HG02938 (cell line): Measurements from ENCODE around the gene PODN.

Experiments
- ATAC-seq: cut with Tn5 transposase; IDR thresholded peaks from one replicate; pipeline ENCODE4 v1.9.1; 2021; ENCODE audit warnings: mild to moderate bottlenecking, moderate library complexity; ENCODE audit not compliant: unreplicated experiment

Gene PODN

DNA sequence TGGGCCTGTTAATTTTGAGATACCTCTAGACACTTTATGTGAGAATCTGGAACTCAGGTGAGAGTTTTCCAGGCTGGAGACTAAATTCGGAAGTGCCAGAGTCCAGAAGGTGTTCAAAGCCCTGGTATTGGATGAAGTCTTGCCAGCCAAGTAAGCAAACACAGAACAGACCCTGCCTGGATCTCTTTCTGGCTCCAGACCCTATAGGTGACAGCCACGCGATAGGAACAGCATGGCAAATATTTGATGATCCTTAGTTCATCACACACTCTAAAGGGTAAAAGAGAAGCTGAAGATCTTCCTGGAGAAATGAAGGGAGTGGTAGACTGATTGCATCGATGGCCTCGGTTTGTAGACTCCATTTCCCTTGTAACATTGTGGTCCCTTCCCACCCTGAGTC is 49.7 kb downstream of the PODN start:
- no peak for ATAC-seq

DNA sequence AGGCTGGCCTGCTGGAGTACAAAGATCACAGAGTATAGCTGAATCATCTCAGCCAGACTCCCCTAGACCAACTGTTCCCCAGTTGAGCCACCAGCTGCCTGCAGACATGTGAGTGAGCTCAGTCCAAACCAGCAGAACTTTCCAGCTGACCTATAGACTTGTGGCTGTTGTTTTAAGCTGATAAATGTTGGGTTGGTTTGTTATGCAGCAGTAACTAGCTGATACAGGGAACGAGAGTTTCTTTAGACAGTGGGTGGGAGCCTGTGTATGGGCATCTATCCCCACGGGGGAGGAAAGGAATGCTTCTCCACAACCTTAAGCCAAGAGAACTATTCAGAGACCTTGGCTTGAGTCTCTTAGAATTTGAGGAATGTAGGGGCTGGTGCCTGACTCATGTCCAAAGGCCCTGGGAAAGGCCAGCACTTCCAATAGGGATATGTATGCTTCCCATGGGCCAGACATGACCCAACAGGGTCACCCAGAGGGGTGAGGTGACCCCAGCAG is 50.3 kb downstream of the PODN start:
- ATAC-seq, result no peak

DNA sequence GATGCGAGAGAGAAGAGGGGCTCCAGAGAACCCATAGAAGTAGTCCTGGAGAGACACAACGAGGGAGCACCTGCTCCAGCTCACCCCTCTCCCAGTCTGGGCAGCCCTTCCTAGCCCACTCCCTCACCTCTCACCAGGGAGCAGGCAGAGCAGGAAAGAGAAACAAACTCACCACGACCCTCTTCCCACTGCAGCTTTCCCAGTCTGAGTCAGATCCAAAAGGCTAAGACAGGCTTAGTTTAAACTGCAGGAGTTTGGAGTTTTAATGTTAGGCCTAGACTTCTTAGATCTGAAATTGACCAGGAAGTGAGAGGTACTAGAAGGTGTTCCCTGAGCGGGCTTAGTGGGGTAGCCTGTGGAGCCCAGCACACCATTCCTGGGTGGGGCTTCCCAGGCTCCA is 50.8 kb downstream of the PODN start:
- ATAC-seq, result no peak

DNA sequence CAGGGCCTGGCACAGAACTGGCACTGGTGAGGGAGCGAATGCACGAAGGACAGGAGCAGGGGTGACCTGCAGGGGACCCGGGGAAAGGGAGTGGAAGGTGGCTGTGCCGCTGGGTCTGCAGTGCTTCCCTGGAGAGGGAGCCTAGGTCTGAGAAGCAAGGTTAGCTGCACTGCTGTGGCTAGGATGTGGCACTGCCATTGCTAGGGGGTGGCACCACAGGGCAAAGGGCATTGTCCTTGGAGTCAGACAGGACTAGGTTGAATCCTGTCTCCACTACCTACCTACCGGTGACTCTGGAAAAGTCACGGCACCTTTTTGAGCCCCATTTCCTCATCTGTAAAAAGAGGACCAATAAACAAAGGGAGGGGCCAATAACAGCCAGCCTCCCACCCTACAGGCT is 52.1 kb downstream of the PODN start:
- ATAC-seq, result no peak

DNA sequence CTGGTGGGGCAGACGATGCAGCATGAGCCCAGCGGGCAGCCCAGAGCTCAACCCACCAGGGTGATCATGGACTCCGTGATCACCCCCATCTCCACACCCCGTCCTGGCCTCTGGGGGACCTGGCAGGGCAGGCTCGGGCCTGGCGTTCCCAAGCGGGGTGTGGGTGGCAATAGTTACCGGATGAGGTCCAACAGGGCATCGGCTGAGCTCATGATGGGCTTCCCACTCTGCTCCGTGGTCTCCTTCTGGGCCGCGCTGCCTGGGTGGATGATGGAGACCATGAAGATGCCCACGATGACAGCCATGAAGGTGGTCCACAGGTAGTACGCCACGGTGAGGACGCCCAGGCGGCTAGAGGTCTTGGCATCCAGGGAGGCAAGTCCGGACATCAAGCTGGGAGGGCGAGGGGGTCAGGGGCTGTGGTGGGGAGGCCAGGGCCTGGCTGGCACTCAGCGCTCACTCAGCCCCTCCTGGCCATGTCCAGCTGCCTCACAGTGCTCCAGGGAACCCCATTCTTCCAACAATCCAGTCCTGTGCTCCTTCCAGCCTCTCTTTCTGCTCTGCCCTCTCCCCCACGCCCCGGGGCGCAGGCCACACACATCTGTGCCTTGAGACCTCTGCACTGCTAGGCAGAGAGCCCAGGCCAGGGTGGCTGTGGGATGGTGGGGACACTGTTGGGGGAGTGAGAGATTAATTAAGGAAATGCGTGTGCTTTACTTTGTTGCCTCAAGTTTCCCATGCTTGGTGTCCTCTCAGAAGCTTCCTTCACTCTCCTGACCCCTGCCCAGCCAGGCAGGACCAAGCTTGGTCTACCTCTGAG is 52.8 kb downstream of the PODN start:
- ATAC-seq, result no peak

DNA sequence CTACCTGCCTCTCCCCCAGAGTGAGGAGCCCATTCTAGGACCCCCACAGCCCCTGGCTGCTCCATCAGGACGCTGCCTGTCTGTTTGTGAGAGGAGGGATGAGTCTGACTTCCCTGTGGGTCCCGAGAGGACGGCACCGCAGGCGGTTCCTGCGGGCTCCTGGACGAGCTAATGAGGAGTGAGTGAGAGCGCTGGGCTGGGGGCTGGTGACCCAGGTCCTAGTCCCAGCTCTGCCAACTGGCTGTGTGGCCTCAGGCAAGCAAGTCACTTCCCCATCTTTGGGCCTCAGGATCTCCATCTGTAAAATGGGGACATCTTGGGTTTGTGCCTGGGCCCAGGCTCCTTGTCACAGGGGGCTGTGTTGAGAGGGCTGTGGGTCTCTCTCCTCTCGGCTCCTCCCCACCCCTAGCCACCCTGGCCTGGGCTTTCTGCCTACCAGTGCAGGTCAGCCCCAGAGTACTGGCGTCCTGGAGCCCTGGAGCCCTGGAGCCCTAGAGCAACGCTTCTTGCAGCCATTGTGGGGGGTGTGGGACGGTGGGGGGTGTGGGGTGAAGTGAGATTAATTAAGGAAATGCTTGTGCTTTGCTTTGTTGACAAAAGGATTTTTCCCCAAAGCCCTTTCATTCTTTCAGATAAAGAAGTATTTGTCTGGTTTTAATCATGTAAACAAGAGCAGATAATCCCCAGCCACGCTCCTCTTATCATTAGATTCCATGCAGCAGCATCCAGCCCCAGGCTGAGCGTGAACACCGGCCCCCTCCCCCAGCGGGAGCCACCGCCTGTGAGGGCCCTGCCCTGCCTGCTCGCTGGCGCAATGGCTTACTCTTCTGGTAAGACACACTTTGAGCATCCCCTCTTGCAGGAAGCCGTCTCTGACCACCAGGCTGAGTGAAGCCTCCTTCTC is 53.6 kb downstream of the PODN start:
- no peak for ATAC-seq

DNA sequence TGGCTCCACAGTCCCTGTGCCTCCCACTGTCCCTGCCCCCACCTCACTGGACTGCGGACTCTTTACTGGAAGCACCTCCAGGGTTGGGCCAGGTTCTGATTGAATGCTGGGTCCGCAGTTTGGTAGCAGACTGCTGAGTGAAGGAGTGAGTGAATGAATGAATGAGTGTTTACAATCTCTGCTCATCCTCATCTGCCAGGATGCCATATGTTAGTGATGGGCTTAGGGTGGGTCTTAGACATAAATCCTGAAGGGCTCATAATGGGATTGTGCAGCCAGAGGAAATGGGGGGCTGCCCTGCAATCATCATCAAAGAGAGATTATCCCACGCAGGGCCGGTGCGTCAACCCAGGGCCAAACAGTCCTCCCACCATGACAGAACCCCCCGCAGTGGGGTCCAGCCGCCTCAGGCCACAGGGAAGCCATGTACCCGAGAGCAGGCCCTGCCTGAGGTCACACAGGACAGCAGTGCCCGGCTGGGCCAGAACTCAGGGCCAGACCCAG is 54.3 kb downstream of the PODN start:
- no peak for ATAC-seq

DNA sequence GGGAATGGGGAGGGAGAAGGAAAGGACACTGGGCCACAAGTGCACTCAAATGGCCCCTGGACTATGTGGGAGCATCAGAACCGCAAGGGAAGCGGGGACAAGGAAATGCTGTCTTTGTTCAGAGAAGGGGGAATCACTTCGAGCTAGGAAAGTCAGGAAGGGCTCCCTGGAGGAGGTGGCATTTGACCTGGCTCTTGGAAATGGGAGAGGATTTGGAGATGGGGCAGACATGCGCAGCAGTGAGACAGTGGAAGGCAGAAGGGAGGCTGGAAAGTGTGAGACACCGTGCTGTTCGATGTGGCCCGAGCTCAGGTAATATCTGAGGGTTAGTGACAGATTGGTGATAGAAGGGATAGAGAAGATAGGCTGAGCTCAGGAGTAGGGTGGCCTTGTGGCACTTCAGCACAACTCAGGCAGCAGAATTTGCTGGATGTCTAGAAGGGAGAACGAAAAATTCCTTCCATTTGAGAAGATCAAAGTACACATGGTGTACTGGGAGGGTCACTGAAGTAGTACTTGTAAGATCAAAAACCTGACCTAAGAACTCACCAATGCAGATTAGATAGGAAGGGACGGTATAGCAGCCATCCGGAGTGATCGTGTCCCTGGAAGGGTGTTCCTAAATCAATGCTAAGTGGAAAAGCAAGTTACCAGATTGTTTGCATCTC is 55.1 kb downstream of the PODN start:
- no peak for ATAC-seq

DNA sequence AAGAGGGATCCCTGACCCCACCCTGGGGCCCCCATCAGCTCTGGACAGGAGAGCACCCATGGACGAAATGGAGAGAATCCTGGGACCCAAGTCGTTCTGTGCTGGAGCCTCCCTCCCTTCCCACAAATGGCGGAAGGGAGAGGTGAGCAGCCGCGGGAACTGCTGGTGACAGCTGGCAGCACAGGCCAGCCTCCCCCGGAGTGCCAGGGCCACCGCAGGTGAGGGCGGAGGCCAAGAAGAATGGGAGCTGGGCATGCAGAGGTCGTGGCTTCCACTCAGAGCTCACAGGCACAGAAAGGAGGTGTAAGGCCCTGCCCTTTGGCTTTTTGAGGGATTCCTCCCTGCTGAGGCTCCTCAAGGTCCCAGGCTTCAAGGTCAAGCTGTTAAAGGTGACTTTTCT is 55.8 kb downstream of the PODN start:
- no peak for ATAC-seq

DNA sequence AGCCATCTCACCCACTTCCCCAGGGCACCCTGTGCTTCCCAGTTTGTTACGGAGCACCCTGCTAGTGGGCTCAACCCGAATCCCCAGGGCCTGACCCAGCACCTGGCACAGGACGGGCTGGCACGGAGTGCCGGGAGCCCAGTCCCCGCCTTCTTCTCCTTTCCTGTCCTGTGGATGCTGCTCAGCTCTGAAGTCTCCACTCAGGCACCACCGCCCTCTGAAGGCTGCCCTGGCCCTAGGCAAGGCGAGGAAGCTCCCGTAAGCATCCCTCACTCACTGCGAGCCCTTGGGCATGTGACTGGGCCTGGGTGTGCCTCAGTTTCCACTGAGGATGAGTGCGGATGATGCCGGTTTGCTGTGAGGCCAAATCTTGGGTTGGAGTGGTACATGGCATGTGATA is 58.6 kb downstream of the PODN start:
- no peak for ATAC-seq

DNA sequence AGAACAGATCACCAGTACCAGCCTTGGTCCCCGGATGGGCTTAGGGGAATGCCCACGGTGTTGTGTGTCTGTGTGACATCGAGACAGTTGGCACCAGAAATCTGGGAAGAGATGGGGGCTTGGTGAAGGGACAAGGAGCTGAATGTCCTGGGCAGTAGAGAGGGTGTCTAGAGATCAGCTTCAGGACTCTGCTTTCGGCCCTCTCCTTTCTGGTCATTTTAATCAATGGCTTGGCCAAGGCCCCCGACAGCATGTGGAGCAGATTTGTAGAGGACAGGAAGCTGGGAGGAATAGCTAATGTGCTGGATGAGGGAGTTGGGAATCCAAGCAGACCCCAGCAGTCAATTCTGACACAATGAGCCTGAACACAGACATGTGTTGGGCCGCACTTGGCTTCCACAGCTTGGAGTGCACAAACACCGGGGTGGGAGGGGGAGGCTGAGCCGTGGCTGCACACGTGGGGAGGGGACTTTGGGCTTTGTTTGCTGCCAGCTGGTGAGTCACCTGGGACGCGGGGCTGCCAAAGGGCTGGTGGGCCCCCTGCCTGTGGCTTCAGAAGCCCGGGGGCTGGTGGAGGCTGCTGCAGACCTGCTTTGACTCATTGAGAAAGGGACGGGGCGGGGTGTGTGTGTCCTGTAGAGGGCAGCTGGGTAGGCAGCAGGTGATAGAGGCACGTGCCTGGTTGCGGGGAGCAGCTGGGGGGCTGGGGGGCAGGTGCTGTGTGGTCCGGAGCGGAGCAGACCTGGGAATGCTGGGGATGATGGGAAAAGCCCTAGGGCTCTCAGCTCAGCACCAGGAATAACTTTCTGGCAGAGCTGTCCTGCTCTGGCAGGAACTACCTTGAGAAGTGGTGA is 59.5 kb downstream of the PODN start:
- ATAC-seq, result no peak

DNA sequence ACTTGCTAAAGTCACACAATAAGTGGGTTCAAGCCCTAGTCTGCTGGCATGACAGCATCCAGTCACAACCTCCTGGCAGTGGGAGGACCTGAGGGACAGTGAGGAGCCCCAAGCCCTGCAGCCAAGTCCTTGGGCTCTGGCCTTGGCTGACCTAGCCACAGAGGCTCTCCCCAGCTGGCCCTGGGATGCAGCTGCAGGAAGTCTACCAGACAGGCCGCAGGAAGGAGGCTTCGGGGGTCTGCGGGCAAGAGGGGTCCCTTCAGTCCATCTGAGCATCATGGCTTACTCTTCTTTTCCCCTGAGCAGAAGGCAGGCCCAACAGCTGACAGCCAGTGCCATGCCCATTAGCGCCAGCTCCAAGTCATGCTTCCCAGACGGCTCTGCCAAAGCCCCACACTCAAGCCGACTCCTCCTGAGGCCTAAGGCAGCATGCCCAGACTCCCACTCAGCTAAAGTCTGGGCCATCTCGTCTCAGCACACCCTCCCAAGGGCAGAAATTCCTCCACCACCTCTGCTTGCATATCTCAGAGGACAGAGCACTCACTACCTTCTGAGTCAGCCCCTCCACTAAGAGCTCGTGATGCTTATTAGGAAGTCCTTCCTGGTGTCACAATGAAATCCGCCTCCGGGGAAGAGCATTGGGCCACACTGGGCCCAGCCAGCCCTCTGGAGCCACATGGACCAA is 60.3 kb downstream of the PODN start:
- no peak for ATAC-seq

DNA sequence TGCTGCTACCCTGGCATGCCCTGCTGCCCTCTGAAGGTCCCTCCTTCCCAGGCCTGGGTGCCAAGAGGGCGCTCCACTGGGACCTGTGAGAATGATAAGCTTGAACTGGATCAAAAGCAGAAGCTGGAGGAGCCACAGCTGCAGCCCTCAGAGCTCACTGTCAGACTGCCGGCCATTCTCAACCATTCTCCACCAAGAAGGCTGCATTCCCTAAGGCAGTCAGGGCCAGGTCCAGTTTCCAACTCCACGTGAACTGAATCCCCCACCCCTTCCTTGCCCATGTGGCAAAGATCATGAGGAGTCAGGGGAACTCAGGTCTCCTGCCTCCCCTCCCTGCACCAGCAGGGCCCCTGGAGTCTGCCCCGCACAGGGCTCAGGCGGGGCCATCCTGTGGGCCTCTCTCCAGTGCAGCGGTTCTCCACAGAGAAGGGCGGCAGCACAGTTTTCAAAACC is 61.0 kb downstream of the PODN start:
- no peak for ATAC-seq

DNA sequence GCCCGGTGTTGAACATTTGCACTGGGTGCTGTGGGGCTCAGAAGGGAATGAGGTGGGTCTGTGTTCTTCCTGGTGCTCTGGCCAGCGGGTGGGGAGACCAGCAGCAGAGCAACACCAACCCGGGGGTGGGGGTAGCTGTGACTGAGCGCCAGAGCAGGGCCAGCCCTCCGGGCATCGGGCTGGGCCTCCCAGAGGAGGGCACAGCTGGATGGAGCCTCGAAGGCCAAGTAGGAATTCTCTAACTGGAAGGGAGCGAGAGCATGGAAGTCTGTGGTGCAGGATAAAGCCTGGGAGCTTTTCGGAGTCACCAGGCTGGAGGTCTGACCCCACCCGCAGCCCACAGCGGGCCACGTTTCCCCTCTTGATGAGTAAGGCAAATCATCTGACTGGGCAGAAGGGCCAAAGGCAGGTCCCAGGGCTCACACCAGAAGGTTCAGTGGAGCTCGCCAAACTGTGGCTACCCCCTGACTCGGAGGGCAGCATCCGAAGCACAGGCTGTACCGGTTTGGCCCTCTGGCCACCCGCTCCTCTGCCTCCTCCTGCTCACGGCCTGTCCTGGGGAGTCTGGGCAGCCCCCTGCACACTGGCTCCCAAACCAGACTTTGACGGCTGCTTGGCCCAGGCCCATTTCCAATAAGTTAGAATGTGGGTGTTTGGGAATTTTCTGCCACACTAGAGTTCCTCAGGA is 61.6 kb downstream of the PODN start:
- no peak for ATAC-seq

DNA sequence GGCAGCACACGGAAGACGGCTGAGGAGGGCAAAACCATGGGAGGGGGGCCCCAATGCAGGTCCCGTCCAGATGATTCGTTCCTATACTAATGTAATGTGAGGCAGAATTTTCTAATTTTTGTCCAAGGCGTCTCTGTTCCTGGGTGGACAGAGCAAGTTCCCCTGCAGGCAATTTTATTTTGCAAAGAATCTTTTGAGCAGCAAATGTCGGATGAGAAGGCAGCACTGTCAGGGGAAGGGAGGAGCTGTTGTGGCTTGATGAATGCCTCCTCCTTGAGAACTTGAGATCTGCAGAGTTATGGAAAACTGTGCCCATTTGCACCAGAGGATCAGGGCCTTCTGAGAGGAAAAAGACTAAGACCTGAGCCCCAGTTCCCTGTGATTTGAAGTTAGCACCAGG is 63.1 kb downstream of the PODN start:
- ATAC-seq, result no peak

DNA sequence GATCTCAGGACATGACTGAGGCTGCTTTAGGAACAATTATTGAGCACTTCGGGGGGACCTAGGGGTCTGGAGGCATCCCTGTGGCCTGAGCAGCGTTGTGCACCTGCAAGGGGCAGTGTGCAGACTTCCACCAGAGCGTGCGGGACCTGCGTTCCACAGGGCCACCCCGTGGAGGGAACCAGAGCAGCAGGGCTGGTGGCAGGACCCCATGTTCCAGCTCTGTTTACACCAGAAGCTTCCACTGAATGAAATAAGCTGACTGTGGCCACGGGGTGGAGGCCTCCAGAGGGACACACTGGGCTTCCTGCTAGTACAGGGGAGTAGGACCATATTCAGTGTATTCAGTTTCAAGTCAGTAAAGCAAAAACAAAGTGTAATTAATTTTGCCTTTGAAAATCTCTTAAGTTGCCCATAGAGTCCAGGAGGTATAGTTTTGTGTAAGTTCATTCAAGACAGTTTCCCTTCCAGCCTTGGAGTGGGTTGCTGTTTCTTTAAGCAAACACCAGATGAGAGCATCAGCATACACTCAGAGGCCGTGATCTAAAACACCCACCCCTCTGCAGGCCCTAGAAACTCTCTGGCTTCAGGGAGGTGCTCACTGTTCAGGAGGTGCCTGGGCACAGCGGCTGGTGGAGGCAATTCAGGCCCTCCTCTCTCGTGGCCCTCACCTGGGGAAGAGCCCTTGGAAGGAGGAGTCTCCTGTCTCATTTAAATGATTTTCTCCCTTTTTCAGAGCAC is 63.8 kb downstream of the PODN start:
- ATAC-seq, result no peak

DNA sequence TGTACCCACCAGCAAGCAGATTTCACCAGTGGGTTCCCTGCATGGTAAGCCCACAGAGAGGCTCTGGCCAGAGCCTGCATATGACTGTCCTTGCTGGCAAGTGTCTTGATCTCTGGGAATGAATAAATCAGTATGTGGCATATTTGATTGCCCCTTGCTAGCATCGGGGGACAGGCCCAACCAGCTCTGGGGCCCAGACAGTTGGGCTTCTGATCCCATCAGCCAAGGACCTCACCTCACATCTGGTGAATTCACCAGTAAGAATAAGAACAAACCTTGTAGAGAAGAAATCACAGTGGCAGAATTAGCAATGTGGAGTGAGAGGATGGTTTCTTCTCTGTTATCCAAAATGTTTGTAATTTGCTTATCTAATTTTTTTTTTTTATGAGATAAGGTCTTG is 64.5 kb downstream of the PODN start:
- no peak for ATAC-seq

DNA sequence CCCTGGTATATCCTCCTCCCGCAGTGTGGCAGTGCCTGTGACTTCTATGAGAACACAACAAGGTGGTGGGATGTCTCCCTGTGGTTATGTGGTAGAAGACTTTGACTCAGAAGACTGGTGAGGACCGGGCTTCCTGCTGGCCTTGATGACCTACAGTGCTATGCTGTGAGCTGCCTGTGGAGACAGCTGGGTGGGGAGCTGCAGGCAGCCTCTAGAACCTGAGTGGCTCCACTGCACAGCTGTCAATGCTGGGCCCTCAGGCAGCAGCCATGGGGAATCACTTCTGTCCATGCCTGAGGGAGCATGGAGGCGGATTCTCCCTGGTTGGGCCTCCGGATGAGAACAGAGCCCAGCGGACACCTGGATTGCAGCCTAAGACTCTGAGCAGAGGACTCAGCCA is 65.5 kb downstream of the PODN start:
- no peak for ATAC-seq
